GM12892 (cell line): ENCODE data around the gene TRIM60.
"Not testable (repeated sequence)": the region's sequence is repeated elsewhere in the genome, so short reads cannot be mapped to it uniquely, and the experiment has no call there.

Experiments
- POLR2A ChIP-seq: IDR thresholded peaks from 2 replicates; pipeline ENCODE4 v1.6.1; 2011; ENCODE audit warnings: low read depth, low read length, control low read depth
- POLR2AphosphoS5 ChIP-seq: IDR thresholded peaks from 2 replicates; pipeline ENCODE4 v1.6.1; 2011; ENCODE audit warnings: low read depth, low read length, control low read depth

DNA sequence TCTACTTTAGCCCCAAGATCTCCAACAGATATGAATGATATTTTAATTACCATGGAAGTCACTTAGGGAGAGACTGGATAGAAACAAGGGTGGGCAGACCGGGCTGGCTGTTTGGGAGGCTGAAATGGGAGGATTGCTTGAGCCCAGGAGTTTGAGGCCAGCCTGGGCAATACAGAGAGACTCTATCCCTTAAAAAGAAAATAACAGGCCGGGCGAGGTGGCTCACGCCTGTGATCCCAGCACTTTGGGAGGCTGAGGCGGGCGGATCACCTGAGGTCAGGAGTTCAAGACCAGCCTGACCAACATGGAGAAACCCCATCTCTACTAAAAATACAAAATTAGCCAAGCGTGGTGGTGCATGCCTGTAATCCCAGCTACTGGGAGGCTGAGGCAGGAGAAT lies 53.0 kb downstream of the TRIM60 start:
- TF ChIP-seq POLR2AphosphoS5, POLR2A: not testable (repeated sequence)
